Measurements from ENCODE around the gene ADK. TPM values are rescaled to one million over a fixed set of nuclear protein-coding genes. Genes with fewer than 3 reads are reported as not detected.
A peak's percentile ranks its signal among the peaks of the same experiment; 100 is the strongest.

The ADK gene
- total RNA-seq, 3 donors from 2014 or later (not counting 1 experiment from before 2014, with no cell fraction given): 13.4 to 16.1 (median 14.1) TPM

DNA sequence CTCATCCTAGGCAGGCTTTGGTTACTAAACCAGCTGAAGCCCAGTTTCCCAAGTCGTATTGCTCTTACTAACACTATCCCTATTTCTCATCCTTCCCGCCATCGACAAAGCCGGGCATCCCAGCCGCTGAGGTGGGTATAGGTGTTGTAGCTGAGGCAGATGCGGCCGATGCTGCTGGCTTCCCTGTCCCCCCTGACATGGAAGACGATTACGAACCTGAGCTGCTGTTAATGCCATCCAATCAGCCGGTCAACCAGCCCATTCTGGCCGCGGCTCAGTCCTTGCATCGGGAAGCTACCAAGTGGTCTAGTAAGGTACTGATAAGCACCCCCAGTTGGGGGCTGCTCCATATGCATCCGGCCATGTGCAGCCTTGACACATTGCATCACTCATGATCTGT is 39.2 kb upstream of the ADK start:
- WGBS (ENCODE audit: insufficient coverage): over 99% methylated on average over 13 of the region's 14 CpGs
- intact Hi-C loops (cut with micrococcal nuclease): no loop called here
- Mint-ChIP-seq H3K36me3 (peaks cover 30% of the 10 kb centered on the region), H3K27ac (peak overlapping the region; percentile 34 to 72), H3K27me3 (ENCODE audit: low read depth in 2 of 2) (no peaks in the 10 kb centered on the region), H3K9me3 (no peaks in the 10 kb centered on the region), H3K4me3 (no peak overlapping the region), H3K4me1 (peaks cover 13 to 19% of the 10 kb centered on the region in 2 donors)
- Histone ChIP-seq H3K4me3 (ENCODE audit: low read length) (no peak overlapping the region), H3K4me1 (ENCODE audit: control insufficient read depth, insufficient read depth, low read length) (no peaks in the 10 kb centered on the region), H3K9me3 (ENCODE audit: control insufficient read depth, insufficient read depth, low read length) (no peaks in the 10 kb centered on the region), H3K27me3 (ENCODE audit: control insufficient read depth, insufficient read depth, low read length) (no peaks in the 10 kb centered on the region), H3K27ac (ENCODE audit: low read length) (no peak overlapping the region), H3K36me3 (ENCODE audit: control insufficient read depth, insufficient read depth, low read length) (peaks cover 92% of the 10 kb centered on the region)
- DNase-seq: no peak
- ATAC-seq: no peak
- TF ChIP-seq CTCF (IDR thresholded peaks at IDR 0.05): no peak

DNA sequence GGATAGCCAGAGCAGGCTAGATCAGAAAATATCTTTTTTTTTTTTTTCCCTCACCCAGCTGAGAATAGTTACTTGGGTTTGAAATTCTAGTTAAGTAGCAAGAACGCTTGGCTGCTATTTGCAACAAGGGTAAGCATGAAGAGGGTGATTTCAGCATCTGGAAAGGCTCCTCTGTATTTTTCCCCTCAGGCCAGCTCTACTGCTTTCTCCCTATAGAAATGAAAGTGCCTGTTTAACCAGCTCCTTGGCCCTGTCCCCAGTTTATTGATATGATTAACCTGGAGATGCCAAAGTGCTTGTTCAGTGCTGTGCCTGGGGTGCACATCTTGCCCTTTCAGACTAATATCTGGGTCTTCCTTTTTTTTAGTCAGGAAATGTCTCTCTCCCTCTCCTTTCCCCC is 37.5 kb upstream of the ADK start:
- ATAC-seq: no peak
- no peaks in the 10 kb centered on the region for H3K9me3 ChIP-seq (ENCODE audit: control insufficient read depth, insufficient read depth, low read length)
- TF ChIP-seq CTCF (IDR thresholded peaks at IDR 0.05): no peak
- WGBS (ENCODE audit: insufficient coverage): no CpG with 5 or more reads among the region's 1 CpG
- peaks cover 95% of the 10 kb centered on the region for H3K36me3 ChIP-seq (ENCODE audit: control insufficient read depth, insufficient read depth, low read length)
- Mint-ChIP-seq H3K9me3 (no peaks in the 10 kb centered on the region), H3K4me1 (peaks cover 13 to 14% of the 10 kb centered on the region in 2 donors), H3K27me3 (ENCODE audit: low read depth in 2 of 2) (no peaks in the 10 kb centered on the region), H3K4me3 (no peak overlapping the region), H3K36me3 (peaks cover 32% of the 10 kb centered on the region), H3K27ac (peak overlapping the region; percentile 63 to 88)
- no peak for DNase-seq
- H3K27ac ChIP-seq (ENCODE audit: low read length): no peak overlapping the region
- no peak overlapping the region for H3K4me3 ChIP-seq (ENCODE audit: low read length)
- H3K4me1 ChIP-seq (ENCODE audit: control insufficient read depth, insufficient read depth, low read length): no peaks in the 10 kb centered on the region
- H3K27me3 ChIP-seq (ENCODE audit: control insufficient read depth, insufficient read depth, low read length): no peaks in the 10 kb centered on the region
- intact Hi-C loops (cut with micrococcal nuclease): no loop called here

- no peak overlapping the region for H3K4me3 Mint-ChIP-seq
- Histone ChIP-seq H3K27me3 (ENCODE audit: control insufficient read depth, insufficient read depth, low read length) (no peaks in the 10 kb centered on the region), H3K4me3 (ENCODE audit: low read length) (no peak overlapping the region), H3K36me3 (ENCODE audit: control insufficient read depth, insufficient read depth, low read length) (peaks cover 95% of the 10 kb centered on the region), H3K4me1 (ENCODE audit: control insufficient read depth, insufficient read depth, low read length) (no peaks in the 10 kb centered on the region), H3K27ac (ENCODE audit: low read length) (no peak overlapping the region), H3K9me3 (ENCODE audit: control insufficient read depth, insufficient read depth, low read length) (no peaks in the 10 kb centered on the region)
- H3K4me1 Mint-ChIP-seq: peaks cover 15 to 18% of the 10 kb centered on the region in 2 donors
- ATAC-seq (no peak), DNase-seq (no peak)
- H3K27me3 Mint-ChIP-seq (ENCODE audit: low read depth in 2 of 2): no peaks in the 10 kb centered on the region
- no peak for TF ChIP-seq CTCF (IDR thresholded peaks at IDR 0.05)
- no peaks in the 10 kb centered on the region for H3K9me3 Mint-ChIP-seq
- peak overlapping the region; percentile 2 to 88 for H3K27ac Mint-ChIP-seq
- intact Hi-C loops (cut with micrococcal nuclease): no loop called here
- whole genome bisulfite sequencing (ENCODE audit: insufficient coverage): 92% methylated on average over 12 of the region's 12 CpGs
- peaks cover 37% of the 10 kb centered on the region for H3K36me3 Mint-ChIP-seq
Measured at GRCh38 chr10:74114041-74114448, 37.0 kb upstream of the ADK start.

- Histone ChIP-seq H3K36me3 (ENCODE audit: control insufficient read depth, insufficient read depth, low read length) (peaks cover 89% of the 10 kb centered on the region), H3K27ac (ENCODE audit: low read length) (no peak overlapping the region), H3K9me3 (ENCODE audit: control insufficient read depth, insufficient read depth, low read length) (no peaks in the 10 kb centered on the region), H3K4me3 (ENCODE audit: low read length) (no peak overlapping the region), H3K27me3 (ENCODE audit: control insufficient read depth, insufficient read depth, low read length) (no peaks in the 10 kb centered on the region), H3K4me1 (ENCODE audit: control insufficient read depth, insufficient read depth, low read length) (no peaks in the 10 kb centered on the region)
- 92% methylated on average over 4 of the region's 4 CpGs for WGBS (ENCODE audit: insufficient coverage)
- Mint-ChIP-seq H3K27me3 (ENCODE audit: low read depth in 2 of 2) (no peaks in the 10 kb centered on the region), H3K9me3 (no peaks in the 10 kb centered on the region), H3K27ac (peak overlapping the region; percentile 72 to 88), H3K36me3 (peaks cover 21% of the 10 kb centered on the region), H3K4me1 (peaks cover 13% of the 10 kb centered on the region in 2 donors), H3K4me3 (no peak overlapping the region)
- peak in 2 of 3 donors; percentile 26 to 43 for ATAC-seq
- TF ChIP-seq CTCF (IDR thresholded peaks at IDR 0.05): no peak
- DNase-seq: no peak
- intact Hi-C loops (cut with micrococcal nuclease): no loop called here
Measured at GRCh38 chr10:74117738-74118137, 33.3 kb upstream of the ADK start.
